Esophagus squamous epithelium (tissue), 4 donors: ENCODE data around the gene CRHR1.

Experiments
- CTCF ChIP-seq, 6 experiments: fragments of 450-650 bp in 4 of 6; fragments of 200-600 bp in 2 of 6; sonication (generic) in 2 of 6; IDR thresholded peaks; one replicate each; pipeline ENCODE4 v1.5.1; 2016 to 2019; ENCODE audit warnings: antibody characterized with exemption in 6 of 6, mild to moderate bottlenecking in 4 of 6, moderate library complexity in 4 of 6
- POLR2A ChIP-seq, 4 donors: fragments of 450-650 bp; IDR thresholded peaks; one replicate each; pipeline ENCODE4 v1.6.1; 2017; ENCODE audit warnings: antibody characterized with exemption in 4 of 4, mild to moderate bottlenecking in 4 of 4, moderate library complexity in 3 of 4

DNA sequence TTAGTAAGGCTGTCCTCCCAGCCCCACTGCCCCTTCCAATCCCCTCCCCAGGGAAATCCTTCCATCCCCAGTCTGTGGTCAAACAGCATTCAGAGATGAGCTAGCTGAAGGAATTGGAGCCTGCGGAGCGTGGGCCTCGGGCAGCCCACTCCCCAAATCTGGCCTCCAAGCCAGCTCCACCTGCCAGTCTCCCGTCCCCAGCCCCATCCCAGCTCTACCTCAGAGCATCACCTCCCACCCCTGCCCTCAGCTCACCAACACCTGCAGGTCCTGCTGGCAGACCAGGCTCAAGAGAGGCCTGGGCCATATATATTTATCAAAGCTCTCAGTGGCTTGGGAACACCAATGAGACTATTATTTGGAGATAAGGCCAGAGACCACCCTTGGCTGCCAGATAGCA lies 55.3 kb downstream of the CRHR1 start:
- TF ChIP-seq CTCF (IDR thresholded peaks at IDR 0.05) (no peak), POLR2A (IDR thresholded peaks at IDR 0.05) (no peak)
